HUES64 (cell line): ENCODE data around the gene TRIM38.
"Not testable (repeated sequence)": the region's sequence is repeated elsewhere in the genome, so short reads cannot be mapped to it uniquely, and the experiment has no call there.

ENCODE experiments used
- H3K27ac ChIP-seq: 2 replicates; pipeline ENCODE4 v1.7.0; 2013; ENCODE audit warnings: low read depth, low read length, inconsistent platforms
- H3K27me3 ChIP-seq: 2 replicates; pipeline ENCODE4 v1.6.1; 2013; ENCODE audit warnings: mild to moderate bottlenecking, low read length; ENCODE audit not compliant: insufficient read depth
- H3K36me3 ChIP-seq: 2 replicates; pipeline ENCODE4 v1.6.1; 2013; ENCODE audit warnings: mild to moderate bottlenecking, low read length; ENCODE audit not compliant: insufficient read depth
- H3K4me1 ChIP-seq: 2 replicates; pipeline ENCODE4 v1.6.1; 2013; ENCODE audit warnings: mild to moderate bottlenecking, low read length, moderate library complexity; ENCODE audit not compliant: insufficient read depth
- H3K4me3 ChIP-seq: 2 replicates; pipeline ENCODE4 v1.5.1; 2013; ENCODE audit warnings: mild to moderate bottlenecking, low read length, moderate library complexity
- H3K9ac ChIP-seq: 2 replicates; pipeline ENCODE4 v1.6.1; 2013; ENCODE audit warnings: mild to moderate bottlenecking, low read depth, low read length
- H3K9me3 ChIP-seq: 2 replicates; pipeline ENCODE4 v1.6.1; 2013; ENCODE audit warnings: low read depth, low read length; ENCODE audit not compliant: insufficient read depth
- WGBS: fragments of 150-250, 120-280 bp; methylation state at CpG from one replicate; pipeline ENCODE4 v1.1.7; 2013; ENCODE audit warnings: missing lambda C conversion rate; 5-methylcytosine and 5-hydroxymethylcytosine counted together

Gene TRIM38

GRCh38 chr6:26014386-26014785 lies 51.8 kb downstream of the TRIM38 start:
- 96% methylated on average over 5 of the region's 5 CpGs for WGBS
- not testable (repeated sequence) for H3K9me3 ChIP-seq, H3K9ac ChIP-seq

GRCh38 chr6:26016245-26016962 lies 53.8 kb downstream of the TRIM38 start:
- 95% methylated on average over 29 of the region's 29 CpGs for WGBS
- Histone ChIP-seq H3K4me3 (peak overlapping the region; percentile 38; the same call in 1 of the 2 replicates), H3K9me3 (no peaks in the 10 kb centered on the region), H3K36me3 (no peaks in the 10 kb centered on the region), H3K9ac (peak overlapping the region; percentile 63), H3K4me1 (peaks cover 8% of the 10 kb centered on the region), H3K27ac (no peak overlapping the region), H3K27me3 (no peaks in the 10 kb centered on the region)

More at GRCh38 chr6:26014386-26014785, 51.8 kb downstream of the TRIM38 start:
- H3K4me3 ChIP-seq, H3K27ac ChIP-seq, H3K36me3 ChIP-seq, H3K4me1 ChIP-seq, H3K27me3 ChIP-seq: not testable (repeated sequence)

GRCh38 chr6:26016963-26017631 lies 54.5 kb downstream of the TRIM38 start:
- Histone ChIP-seq H3K4me1 (peaks cover 8% of the 10 kb centered on the region), H3K4me3 (peak overlapping the region; percentile 38), H3K9me3 (no peaks in the 10 kb centered on the region), H3K27me3 (no peaks in the 10 kb centered on the region), H3K36me3 (no peaks in the 10 kb centered on the region), H3K27ac (no peak overlapping the region; the same call in 1 of the 2 replicates), H3K9ac (peak overlapping the region; percentile 63)
- 96% methylated on average over 29 of the region's 29 CpGs for WGBS

- H3K9ac ChIP-seq, result peak overlapping the region; percentile 63
Observed at GRCh38 chr6:26017632-26017966, 55.0 kb downstream of the TRIM38 start.

GRCh38 chr6:26019261-26019830 lies 56.7 kb downstream of the TRIM38 start:
- Histone ChIP-seq H3K27me3 (no peaks in the 10 kb centered on the region), H3K4me3 (no peak overlapping the region), H3K9ac (no peak overlapping the region), H3K9me3 (no peaks in the 10 kb centered on the region), H3K36me3 (no peaks in the 10 kb centered on the region), H3K27ac (no peak overlapping the region), H3K4me1 (peaks cover 10% of the 10 kb centered on the region)
- WGBS, result 92% methylated on average over 9 of the region's 9 CpGs

More at GRCh38 chr6:26017632-26017966, 55.0 kb downstream of the TRIM38 start:
- H3K9me3 ChIP-seq, result no peaks in the 10 kb centered on the region
- H3K27me3 ChIP-seq, result no peaks in the 10 kb centered on the region
- H3K27ac ChIP-seq, result no peak overlapping the region; the same call in 1 of the 2 replicates
- WGBS, result 96% methylated on average over 18 of the region's 18 CpGs
- no peaks in the 10 kb centered on the region for H3K36me3 ChIP-seq
- peak overlapping the region; percentile 38 for H3K4me3 ChIP-seq
- peaks cover 8% of the 10 kb centered on the region for H3K4me1 ChIP-seq

GRCh38 chr6:26019967-26020328 lies 57.3 kb downstream of the TRIM38 start:
- Histone ChIP-seq H3K36me3 (no peaks in the 10 kb centered on the region), H3K9ac (no peak overlapping the region), H3K4me1 (peaks cover 15% of the 10 kb centered on the region), H3K27ac (no peak overlapping the region), H3K4me3 (no peak overlapping the region), H3K27me3 (no peaks in the 10 kb centered on the region), H3K9me3 (no peaks in the 10 kb centered on the region)
- 96% methylated on average over 5 of the region's 5 CpGs for WGBS

- Histone ChIP-seq H3K27me3 (no peaks in the 10 kb centered on the region), H3K36me3 (no peaks in the 10 kb centered on the region), H3K9me3 (no peaks in the 10 kb centered on the region), H3K4me3 (peak overlapping the region; percentile 63), H3K4me1 (peaks cover 17% of the 10 kb centered on the region), H3K27ac (peak overlapping the region; percentile 89), H3K9ac (peak overlapping the region; percentile 91)
- WGBS, result 97% methylated on average over 45 of the region's 45 CpGs
Observed at GRCh38 chr6:26020329-26021000, 57.9 kb downstream of the TRIM38 start.

- Histone ChIP-seq H3K36me3 (no peaks in the 10 kb centered on the region), H3K27ac (peak overlapping the region; percentile 89), H3K4me3 (peak overlapping the region; percentile 63), H3K9ac (peak overlapping the region; percentile 91), H3K9me3 (no peaks in the 10 kb centered on the region), H3K4me1 (peaks cover 20% of the 10 kb centered on the region), H3K27me3 (no peaks in the 10 kb centered on the region)
- 96% methylated on average over 23 of the region's 23 CpGs for WGBS
Observed at GRCh38 chr6:26021001-26021349, 58.4 kb downstream of the TRIM38 start.

GRCh38 chr6:26021350-26022131 lies 58.9 kb downstream of the TRIM38 start:
- WGBS, result 97% methylated on average over 39 of the region's 39 CpGs
- Histone ChIP-seq H3K9ac (peak overlapping the region; percentile 91), H3K9me3 (no peaks in the 10 kb centered on the region), H3K27me3 (no peaks in the 10 kb centered on the region), H3K27ac (peak overlapping the region; percentile 89), H3K36me3 (no peaks in the 10 kb centered on the region), H3K4me3 (peak overlapping the region; percentile 67), H3K4me1 (peaks cover 16% of the 10 kb centered on the region)

- WGBS, result 91% methylated on average over 5 of the region's 5 CpGs
- peak overlapping the region; percentile 83 for H3K9ac ChIP-seq
- H3K27me3 ChIP-seq, result no peaks in the 10 kb centered on the region
- peak overlapping the region; percentile 67 for H3K4me3 ChIP-seq
- no peaks in the 10 kb centered on the region for H3K9me3 ChIP-seq
- H3K4me1 ChIP-seq, result peaks cover 16% of the 10 kb centered on the region
- H3K27ac ChIP-seq, result peak overlapping the region; percentile 79
- H3K36me3 ChIP-seq, result no peaks in the 10 kb centered on the region
Observed at GRCh38 chr6:26022132-26022472, 59.5 kb downstream of the TRIM38 start.
